Psoas muscle (tissue), 8 donors: Measurements from ENCODE around the gene ADRA1B. TPM values are rescaled to one million over a fixed set of nuclear protein-coding genes. Genes with fewer than 3 reads are reported as not detected.

Experiments
- ATAC-seq, 4 donors: fragments of 200-7000 bp; cut with Tn5 transposase; one replicate each; pipeline ENCODE4 v1.9.1; 2020; ENCODE audit warnings: moderate library complexity in 3 of 4, mild to moderate bottlenecking in 2 of 4
- DNase-seq, 2 donors: peaks; one replicate each; pipeline ENCODE4 v3.0.0-alpha.2; 2020
- H3K27ac ChIP-seq: fragments of 200-600 bp; one replicate; pipeline ENCODE4 v1.8.0; 2022
- H3K27me3 ChIP-seq, 3 donors: fragments of 200-600 bp in 1 of 3; one replicate each; pipeline versions ENCODE4 v1.6.1 to v1.8.0; 2013 to 2022; ENCODE audit warnings: low read length in 2 of 3, mild to moderate bottlenecking in 2 of 3, moderate library complexity in 1 of 3; ENCODE audit not compliant: insufficient read depth in 3 of 3
- H3K36me3 ChIP-seq, 2 donors: fragments of 200-600 bp in 1 of 2; one replicate each; pipeline versions ENCODE4 v1.6.1 to v1.8.0; 2013 to 2022; ENCODE audit warnings: low read depth in 1 of 2, mild to moderate bottlenecking in 1 of 2, moderate library complexity in 1 of 2; ENCODE audit not compliant: insufficient read depth in 1 of 2
- H3K4me1 ChIP-seq: fragments of 200-600 bp; one replicate; pipeline ENCODE4 v1.8.0; 2022
- H3K4me3 ChIP-seq: fragments of 200-600 bp; one replicate; pipeline ENCODE4 v1.8.0; 2022; ENCODE audit warnings: mild to moderate bottlenecking
- H3K9me3 ChIP-seq: fragments of 200-600 bp; one replicate; pipeline ENCODE4 v1.8.0; 2022
- WGBS, 3 donors: extraction: QIAGEN DNeasy Blood & Tissue Kit; methylation state at CpG; one replicate each; pipeline versions ENCODE4 v1.1.6 to v1.1.7; 2013; 5-methylcytosine and 5-hydroxymethylcytosine counted together
- intact Hi-C, 2 donors: fragments of 100-400 bp; cut with DNase I; formaldehyde crosslinking; loops; one replicate each; pipeline versions ENCODE4 v1.11.0 to v1.14.2; 2022
- polyA plus RNA-seq, 3 donors: library from polyadenylated mRNA; stranded (reverse); fragments of 200-250 nt; gene quantifications; one replicate each; pipeline ENCODE4 v1.2.3, GENCODE V29; 2013
- total RNA-seq, 4 donors: library from RNA; stranded (reverse); fragmentation: NEBNext Ultra II Directional in 2 of 4; extraction: Animal tissue kit (Norgen Biotek cat#: 25700) in 2 of 4; gene quantifications; one replicate each; pipeline versions ENCODE4 v1.2.1 to v1.2.4, GENCODE V29; 2021 to 2023
- TF ChIP-seq, protein P1 (sequence below): fragments of 200-600 bp; IDR thresholded peaks from one replicate; pipeline ENCODE4 v1.8.0; 2022; ENCODE audit warnings: antibody characterized with exemption
- donor health status: healthy with polysubstance abuse.
- donor health status: DM: no; HTN: no; CAD: no; lungs with moderate emphysema.
- donor health status: Bipolar disorder and iron deficiency.
- donor health status: healthy.
- donor health status: DM: yes; HTN: yes; CAD: no.
- donor health status: DM: no; HTN: no; CAD: no.
- donor health status: DM: no; HTN: no; CAD: no.
- donor health status: DM: yes; HTN: yes; CAD: no.

Gene ADRA1B
- total and polyA plus RNA-seq, 7 donors = 0.06 to 1.3 (median 0.24) TPM; not detected in 1

DNA sequence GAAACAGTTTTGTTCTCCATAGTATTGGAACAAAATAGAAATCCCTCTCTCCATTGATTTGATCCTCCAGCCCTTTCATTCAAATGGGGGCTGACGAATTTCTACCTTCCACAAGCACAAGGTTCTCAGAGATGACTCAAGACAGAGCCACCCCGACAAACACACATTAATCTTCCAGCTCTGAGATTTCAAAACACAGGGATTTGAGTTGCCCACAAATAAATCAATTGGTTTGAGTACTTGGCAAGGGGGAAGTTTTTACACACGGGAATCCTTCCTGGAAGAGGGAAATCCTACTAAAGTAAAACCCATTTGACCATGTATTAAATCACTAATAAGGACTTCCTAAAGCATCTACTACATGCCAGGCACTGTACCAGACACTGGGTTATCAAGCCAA, 5.4 kb downstream of the ADRA1B start:
- 67 to 68% (median 67%) methylated on average over 3 of the region's 3 CpGs for WGBS, 3 donors
- DNase-seq = no peak
- Histone ChIP-seq H3K36me3 (no peaks in the 10 kb centered on the region), H3K4me1 (peaks cover 1% of the 10 kb centered on the region), H3K27ac (no peak overlapping the region), H3K4me3 (no peak overlapping the region), H3K27me3 (peaks cover 0 to 36% (median 3%) of the 10 kb centered on the region in 3 donors), H3K9me3 (no peaks in the 10 kb centered on the region)
- intact Hi-C loops = no loop called here
- no peak for ATAC-seq
- TF ChIP-seq, protein P1, sequence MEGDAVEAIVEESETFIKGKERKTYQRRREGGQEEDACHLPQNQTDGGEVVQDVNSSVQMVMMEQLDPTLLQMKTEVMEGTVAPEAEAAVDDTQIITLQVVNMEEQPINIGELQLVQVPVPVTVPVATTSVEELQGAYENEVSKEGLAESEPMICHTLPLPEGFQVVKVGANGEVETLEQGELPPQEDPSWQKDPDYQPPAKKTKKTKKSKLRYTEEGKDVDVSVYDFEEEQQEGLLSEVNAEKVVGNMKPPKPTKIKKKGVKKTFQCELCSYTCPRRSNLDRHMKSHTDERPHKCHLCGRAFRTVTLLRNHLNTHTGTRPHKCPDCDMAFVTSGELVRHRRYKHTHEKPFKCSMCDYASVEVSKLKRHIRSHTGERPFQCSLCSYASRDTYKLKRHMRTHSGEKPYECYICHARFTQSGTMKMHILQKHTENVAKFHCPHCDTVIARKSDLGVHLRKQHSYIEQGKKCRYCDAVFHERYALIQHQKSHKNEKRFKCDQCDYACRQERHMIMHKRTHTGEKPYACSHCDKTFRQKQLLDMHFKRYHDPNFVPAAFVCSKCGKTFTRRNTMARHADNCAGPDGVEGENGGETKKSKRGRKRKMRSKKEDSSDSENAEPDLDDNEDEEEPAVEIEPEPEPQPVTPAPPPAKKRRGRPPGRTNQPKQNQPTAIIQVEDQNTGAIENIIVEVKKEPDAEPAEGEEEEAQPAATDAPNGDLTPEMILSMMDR = no peak

DNA sequence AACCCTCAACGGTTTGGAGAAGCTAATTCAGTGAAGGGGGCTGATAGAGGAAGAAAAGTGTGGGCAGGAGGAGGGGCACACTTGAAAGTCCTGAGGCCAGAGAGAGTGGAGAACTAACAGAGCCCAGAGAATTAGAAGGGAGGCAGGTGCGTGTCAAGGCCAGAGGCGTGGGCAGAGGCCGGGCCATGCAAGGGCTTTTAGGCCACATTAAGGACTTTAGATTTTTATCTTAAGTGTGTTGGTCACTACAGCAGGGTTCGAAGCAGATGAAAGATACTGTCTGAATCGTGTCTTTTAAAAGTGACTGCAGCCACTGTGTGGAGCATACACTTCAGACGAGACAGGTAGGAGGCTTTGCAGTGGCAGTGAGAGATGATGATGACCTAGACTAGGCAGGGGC, 6.7 kb downstream of the ADRA1B start:
- intact Hi-C loops = no loop called here
- no peaks in the 10 kb centered on the region for H3K4me1 ChIP-seq
- 78 to 87% (median 86%) methylated on average over 7 of the region's 7 CpGs for WGBS, 3 donors
- ATAC-seq (no peak), DNase-seq (no peak)
- peaks cover 0 to 26% (median 3%) of the 10 kb centered on the region in 3 donors for H3K27me3 ChIP-seq
- TF ChIP-seq, protein P1 = no peak
- no peaks in the 10 kb centered on the region for H3K36me3 ChIP-seq
- H3K9me3 ChIP-seq = no peaks in the 10 kb centered on the region
- H3K27ac ChIP-seq = no peak overlapping the region
- no peak overlapping the region for H3K4me3 ChIP-seq

DNA sequence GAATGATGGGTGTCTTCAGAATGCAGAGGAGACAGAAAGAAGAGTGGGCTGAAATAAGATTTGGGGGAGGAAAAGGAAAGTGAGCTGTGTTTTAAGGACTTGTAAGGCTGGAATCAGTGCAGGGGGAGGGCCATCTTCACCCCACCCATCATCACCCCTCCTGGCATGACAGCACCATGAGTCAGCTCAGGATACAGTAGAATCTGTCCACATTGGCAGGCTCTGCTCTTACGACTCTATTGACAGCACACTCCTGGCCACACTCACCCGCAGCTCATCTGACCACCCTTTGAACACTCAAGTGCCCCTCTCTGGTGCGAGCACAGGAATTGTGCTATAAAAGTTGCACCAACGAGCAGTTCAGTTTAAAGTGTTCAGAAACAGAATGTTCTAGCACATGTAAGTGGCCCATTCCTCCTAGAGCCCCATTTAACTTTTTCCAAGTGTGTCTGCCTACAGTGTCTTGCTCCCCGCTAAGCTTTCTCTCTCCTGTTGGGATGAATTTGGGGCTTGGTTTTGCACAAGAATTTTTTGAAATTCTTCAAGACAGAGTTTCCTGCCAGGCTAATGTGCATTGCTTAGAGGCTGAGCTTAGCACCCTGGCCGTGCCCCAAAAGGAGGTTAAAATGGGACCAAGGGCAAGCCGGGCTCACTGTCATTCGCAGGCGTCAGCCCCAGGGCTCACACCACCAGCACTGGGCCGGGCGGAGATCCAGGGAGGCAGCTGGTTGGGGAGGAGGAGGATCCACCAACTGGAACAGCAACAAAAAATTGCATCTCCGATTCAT, 12.0 kb downstream of the ADRA1B start:
- Histone ChIP-seq H3K27me3 (peaks cover 0 to 3% (median 0%) of the 10 kb centered on the region in 3 donors), H3K27ac (no peak overlapping the region)

DNA sequence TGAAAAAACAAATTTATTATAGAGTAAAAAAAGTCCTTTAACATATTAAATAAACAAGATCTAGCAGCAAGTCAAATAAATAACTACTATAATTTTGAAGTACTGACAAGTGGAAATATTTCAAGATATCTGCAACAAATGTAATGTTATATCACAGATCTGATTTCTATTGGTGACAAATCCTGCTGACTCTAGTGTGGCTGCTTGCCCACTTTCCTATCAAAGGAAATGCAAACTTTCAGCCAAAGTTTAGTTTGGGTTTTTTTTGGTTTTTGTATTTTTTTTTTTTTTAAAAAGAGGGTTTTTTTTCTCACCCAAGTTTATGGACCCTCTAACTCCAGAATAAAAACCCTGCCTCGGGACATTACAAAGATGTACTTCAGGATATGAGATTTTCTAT, 12.9 kb downstream of the ADRA1B start:
- no peak overlapping the region for H3K27ac ChIP-seq
- peaks cover 7% of the 10 kb centered on the region for H3K4me1 ChIP-seq
- intact Hi-C loops = no loop called here
- TF ChIP-seq, protein P1 = no peak
- DNase-seq (no peak), ATAC-seq (no peak)
- H3K9me3 ChIP-seq = no peaks in the 10 kb centered on the region
- H3K36me3 ChIP-seq = no peaks in the 10 kb centered on the region
- no peak overlapping the region for H3K4me3 ChIP-seq
- peaks cover 0 to 3% (median 0%) of the 10 kb centered on the region in 3 donors for H3K27me3 ChIP-seq
- 80 to 83% (median 82%) methylated on average over 1 of the region's 1 CpG for WGBS, 3 donors

More for the DNA sequence above, 12.0 kb downstream of the ADRA1B start:
- Histone ChIP-seq H3K9me3 (no peaks in the 10 kb centered on the region), H3K4me3 (no peak overlapping the region), H3K36me3 (no peaks in the 10 kb centered on the region), H3K4me1 (peaks cover 7% of the 10 kb centered on the region)
- DNase-seq = peak; percentile 48 to 64
- 20 to 32% (median 26%) methylated on average over 12 of the region's 12 CpGs for WGBS, 3 donors
- ATAC-seq = peak; percentile 49 to 80 (median 69)
- intact Hi-C loops = no loop called here
- TF ChIP-seq, protein P1 = no peak
